ENCODE results near the gene SOX13. TPM values are rescaled to one million over a fixed set of nuclear protein-coding genes. Genes with fewer than 3 reads are reported as not detected.

SOX13 gene
- total and polyA plus RNA-seq, 9 of the 15 experiments (the other 6 are each of a cell fraction or from before 2014, with no cell fraction given): 0.03 to 0.35 (median 0.06) TPM; not detected in 5

DNA sequence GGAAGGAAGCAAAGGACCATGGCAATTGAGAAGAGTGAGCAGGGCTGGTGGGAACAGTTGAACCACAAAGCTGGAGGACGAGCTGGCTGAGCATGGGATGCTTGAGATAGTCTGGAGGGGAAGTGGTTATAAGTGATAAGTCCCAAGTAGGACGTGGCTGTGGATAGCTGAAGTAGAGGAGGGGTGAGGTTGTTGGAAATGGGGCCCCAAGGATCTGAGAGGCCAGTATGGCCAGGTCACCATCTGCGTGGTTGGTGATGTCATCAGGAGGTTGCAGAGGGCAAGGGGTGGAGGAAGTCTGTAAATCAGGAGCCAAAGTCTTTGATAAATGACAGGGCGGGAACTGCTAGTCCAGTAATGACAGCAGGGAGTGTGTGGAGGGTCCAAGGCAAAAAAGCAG, 104.2 kb downstream of the SOX13 start (continued):
- TF ChIP-seq, protein P1, sequence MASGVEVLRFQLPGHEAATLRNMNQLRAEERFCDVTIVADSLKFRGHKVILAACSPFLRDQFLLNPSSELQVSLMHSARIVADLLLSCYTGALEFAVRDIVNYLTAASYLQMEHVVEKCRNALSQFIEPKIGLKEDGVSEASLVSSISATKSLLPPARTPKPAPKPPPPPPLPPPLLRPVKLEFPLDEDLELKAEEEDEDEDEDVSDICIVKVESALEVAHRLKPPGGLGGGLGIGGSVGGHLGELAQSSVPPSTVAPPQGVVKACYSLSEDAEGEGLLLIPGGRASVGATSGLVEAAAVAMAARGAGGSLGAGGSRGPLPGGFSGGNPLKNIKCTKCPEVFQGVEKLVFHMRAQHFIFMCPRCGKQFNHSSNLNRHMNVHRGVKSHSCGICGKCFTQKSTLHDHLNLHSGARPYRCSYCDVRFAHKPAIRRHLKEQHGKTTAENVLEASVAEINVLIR (CRISPR knock-in tag; IDR thresholded peaks at IDR 0.05): peak; percentile 89
- TF ChIP-seq, protein P2, sequence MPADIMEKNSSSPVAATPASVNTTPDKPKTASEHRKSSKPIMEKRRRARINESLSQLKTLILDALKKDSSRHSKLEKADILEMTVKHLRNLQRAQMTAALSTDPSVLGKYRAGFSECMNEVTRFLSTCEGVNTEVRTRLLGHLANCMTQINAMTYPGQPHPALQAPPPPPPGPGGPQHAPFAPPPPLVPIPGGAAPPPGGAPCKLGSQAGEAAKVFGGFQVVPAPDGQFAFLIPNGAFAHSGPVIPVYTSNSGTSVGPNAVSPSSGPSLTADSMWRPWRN (IDR thresholded peaks at IDR 0.05; ENCODE audit: low read depth): 0 out of 2 replicates have a peak, but pooled peaks have one; percentile 67
- no peak for TF ChIP-seq CHCHD3 (CRISPR knock-in tag; IDR thresholded peaks at IDR 0.05)
- peak; percentile 95 for TF ChIP-seq CREM (IDR thresholded peaks at IDR 0.05; ENCODE audit: low read depth)
- peak; percentile 89 for TF ChIP-seq GATA2 (CRISPR knock-in tag; IDR thresholded peaks at IDR 0.05)
- TF ChIP-seq TAL1 (IDR thresholded peaks at IDR 0.05): peak; percentile 83
- peak; percentile 84; the same call in 1 of the 2 replicates for TF ChIP-seq SPI1 (IDR thresholded peaks at IDR 0.05; ENCODE audit: borderline replicate concordance, low read depth, low read length)
- TF ChIP-seq, protein P3, sequence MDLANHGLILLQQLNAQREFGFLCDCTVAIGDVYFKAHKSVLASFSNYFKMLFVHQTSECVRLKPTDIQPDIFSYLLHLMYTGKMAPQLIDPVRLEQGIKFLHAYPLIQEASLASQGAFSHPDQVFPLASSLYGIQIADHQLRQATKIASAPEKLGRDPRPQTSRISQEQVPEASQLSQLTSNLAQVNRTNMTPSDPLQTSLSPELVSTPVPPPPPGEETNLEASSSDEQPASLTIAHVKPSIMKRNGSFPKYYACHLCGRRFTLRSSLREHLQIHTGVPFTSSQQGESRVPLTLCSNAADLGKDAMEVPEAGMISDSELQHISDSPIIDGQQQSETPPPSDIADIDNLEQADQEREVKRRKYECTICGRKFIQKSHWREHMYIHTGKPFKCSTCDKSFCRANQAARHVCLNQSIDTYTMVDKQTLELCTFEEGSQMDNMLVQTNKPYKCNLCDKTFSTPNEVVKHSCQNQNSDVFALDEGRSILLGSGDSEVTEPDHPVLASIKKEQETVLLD (IDR thresholded peaks at IDR 0.05): no peak
- TF ChIP-seq MEF2A (IDR thresholded peaks at IDR 0.05; ENCODE audit: control insufficient read depth, low read depth, low read length): no peak
- TF ChIP-seq ZNF165 (CRISPR knock-in tag; IDR thresholded peaks at IDR 0.05; ENCODE audit: borderline replicate concordance): no peak
- peak; percentile 7; the same call in 1 of the 2 replicates for TF ChIP-seq MAFF (IDR thresholded peaks at IDR 0.05; ENCODE audit: low read length)
- TF ChIP-seq, protein P4, sequence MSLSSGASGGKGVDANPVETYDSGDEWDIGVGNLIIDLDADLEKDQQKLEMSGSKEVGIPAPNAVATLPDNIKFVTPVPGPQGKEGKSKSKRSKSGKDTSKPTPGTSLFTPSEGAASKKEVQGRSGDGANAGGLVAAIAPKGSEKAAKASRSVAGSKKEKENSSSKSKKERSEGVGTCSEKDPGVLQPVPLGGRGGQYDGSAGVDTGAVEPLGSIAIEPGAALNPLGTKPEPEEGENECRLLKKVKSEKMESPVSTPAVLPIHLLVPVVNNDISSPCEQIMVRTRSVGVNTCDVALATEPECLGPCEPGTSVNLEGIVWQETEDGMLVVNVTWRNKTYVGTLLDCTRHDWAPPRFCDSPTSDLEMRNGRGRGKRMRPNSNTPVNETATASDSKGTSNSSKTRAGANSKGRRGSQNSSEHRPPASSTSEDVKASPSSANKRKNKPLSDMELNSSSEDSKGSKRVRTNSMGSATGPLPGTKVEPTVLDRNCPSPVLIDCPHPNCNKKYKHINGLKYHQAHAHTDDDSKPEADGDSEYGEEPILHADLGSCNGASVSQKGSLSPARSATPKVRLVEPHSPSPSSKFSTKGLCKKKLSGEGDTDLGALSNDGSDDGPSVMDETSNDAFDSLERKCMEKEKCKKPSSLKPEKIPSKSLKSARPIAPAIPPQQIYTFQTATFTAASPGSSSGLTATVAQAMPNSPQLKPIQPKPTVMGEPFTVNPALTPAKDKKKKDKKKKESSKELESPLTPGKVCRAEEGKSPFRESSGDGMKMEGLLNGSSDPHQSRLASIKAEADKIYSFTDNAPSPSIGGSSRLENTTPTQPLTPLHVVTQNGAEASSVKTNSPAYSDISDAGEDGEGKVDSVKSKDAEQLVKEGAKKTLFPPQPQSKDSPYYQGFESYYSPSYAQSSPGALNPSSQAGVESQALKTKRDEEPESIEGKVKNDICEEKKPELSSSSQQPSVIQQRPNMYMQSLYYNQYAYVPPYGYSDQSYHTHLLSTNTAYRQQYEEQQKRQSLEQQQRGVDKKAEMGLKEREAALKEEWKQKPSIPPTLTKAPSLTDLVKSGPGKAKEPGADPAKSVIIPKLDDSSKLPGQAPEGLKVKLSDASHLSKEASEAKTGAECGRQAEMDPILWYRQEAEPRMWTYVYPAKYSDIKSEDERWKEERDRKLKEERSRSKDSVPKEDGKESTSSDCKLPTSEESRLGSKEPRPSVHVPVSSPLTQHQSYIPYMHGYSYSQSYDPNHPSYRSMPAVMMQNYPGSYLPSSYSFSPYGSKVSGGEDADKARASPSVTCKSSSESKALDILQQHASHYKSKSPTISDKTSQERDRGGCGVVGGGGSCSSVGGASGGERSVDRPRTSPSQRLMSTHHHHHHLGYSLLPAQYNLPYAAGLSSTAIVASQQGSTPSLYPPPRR (CRISPR knock-in tag; IDR thresholded peaks at IDR 0.05; ENCODE audit: borderline replicate concordance): peak; percentile 75; the same call in 1 of the 2 replicates
- TF ChIP-seq FOXK1 (CRISPR knock-in tag; IDR thresholded peaks at IDR 0.05; ENCODE audit: borderline replicate concordance): 0 out of 2 replicates have a peak, but pooled peaks have one; percentile 64
- peak; percentile 98 for TF ChIP-seq TCF7 (IDR thresholded peaks at IDR 0.05; ENCODE audit: borderline replicate concordance)
- TF ChIP-seq ATF1 (CRISPR knock-in tag; IDR thresholded peaks at IDR 0.05): no peak
- peak; percentile 94 for TF ChIP-seq ATF1 (tag; IDR thresholded peaks at IDR 0.05)
- TF ChIP-seq ZNF175 (CRISPR knock-in tag; IDR thresholded peaks at IDR 0.05; ENCODE audit: low read depth): peak; percentile 95
- TF ChIP-seq DPF2 (IDR thresholded peaks at IDR 0.05): peak; percentile 72; the same call in 1 of the 2 replicates
- peak; percentile 18; the same call in 1 of the 2 replicates for TF ChIP-seq EP400 (IDR thresholded peaks at IDR 0.05)
- TF ChIP-seq CEBPG (CRISPR knock-in tag; IDR thresholded peaks at IDR 0.05): no peak; the same call in 1 of the 2 replicates
- TF ChIP-seq CEBPG (tag; conservative IDR thresholded peaks at IDR 0.05 in 1 of 2, IDR thresholded peaks at IDR 0.05 in 1 of 2): no peak; a peak in 1 of 4 replicates
